HG03066 (cell line): ENCODE results near the gene TESK2.
"Not testable (repeated sequence)": the region's sequence is repeated elsewhere in the genome, so short reads cannot be mapped to it uniquely, and the experiment has no call there.

Experiments
- ATAC-seq: cut with Tn5 transposase; IDR thresholded peaks from one replicate; pipeline ENCODE4 v1.9.1; 2021; ENCODE audit warnings: low read depth; ENCODE audit not compliant: unreplicated experiment

TESK2 gene

GRCh38 chr1:45421935-45422334 is 69.0 kb downstream of the TESK2 start:
- no peak for ATAC-seq

GRCh38 chr1:45414746-45415145 is 76.2 kb downstream of the TESK2 start:
- no peak for ATAC-seq

GRCh38 chr1:45412899-45413298 is 78.1 kb downstream of the TESK2 start:
- ATAC-seq, result no peak

GRCh38 chr1:45411510-45411899 is 79.5 kb downstream of the TESK2 start:
- ATAC-seq, result no peak

- ATAC-seq, result no peak
Observed at GRCh38 chr1:45410850-45411509, 80.0 kb downstream of the TESK2 start.

GRCh38 chr1:45409276-45409675 is 81.7 kb downstream of the TESK2 start:
- no peak for ATAC-seq

- no peak for ATAC-seq
Observed at GRCh38 chr1:45407629-45408287, 83.2 kb downstream of the TESK2 start.

- no peak for ATAC-seq
Observed at GRCh38 chr1:45405636-45406035, 85.3 kb downstream of the TESK2 start.

- ATAC-seq, result no peak
Observed at GRCh38 chr1:45403718-45404117, 87.2 kb downstream of the TESK2 start.

- ATAC-seq, result no peak
Observed at GRCh38 chr1:45403298-45403697, 87.7 kb downstream of the TESK2 start.

- no peak for ATAC-seq
Observed at GRCh38 chr1:45401524-45401923, 89.4 kb downstream of the TESK2 start.

- ATAC-seq, result no peak
Observed at GRCh38 chr1:45400049-45400448, 90.9 kb downstream of the TESK2 start.

GRCh38 chr1:45397285-45397684 is 93.7 kb downstream of the TESK2 start:
- ATAC-seq, result no peak

- no peak for ATAC-seq
Observed at GRCh38 chr1:45395582-45395981, 95.4 kb downstream of the TESK2 start.

- no peak for ATAC-seq
Observed at GRCh38 chr1:45395051-45395450, 95.9 kb downstream of the TESK2 start.

- peak; percentile 71 for ATAC-seq
Observed at GRCh38 chr1:45394342-45394741, 96.6 kb downstream of the TESK2 start.

- peak; percentile 64 for ATAC-seq
Observed at GRCh38 chr1:45393718-45394302, 97.2 kb downstream of the TESK2 start.

GRCh38 chr1:45386219-45386618 is 104.7 kb downstream of the TESK2 start:
- ATAC-seq, result no peak

GRCh38 chr1:45385302-45385701 is 105.7 kb downstream of the TESK2 start:
- no peak for ATAC-seq

GRCh38 chr1:45384213-45384612 is 106.8 kb downstream of the TESK2 start:
- not testable (repeated sequence) for ATAC-seq

GRCh38 chr1:45383191-45383590 is 107.8 kb downstream of the TESK2 start:
- no peak for ATAC-seq

GRCh38 chr1:45381243-45381642 is 109.7 kb downstream of the TESK2 start:
- ATAC-seq, result no peak
